H9 (cell line): ENCODE data around the gene HLA-DRA. TPM values are rescaled to one million over a fixed set of nuclear protein-coding genes. Genes with fewer than 3 reads are reported as not detected.

Experiments
- DNase-seq: peaks from one replicate; pipeline ENCODE4 v3.0.0-alpha.2; 2017
- H2AFZ ChIP-seq: one replicate; pipeline ENCODE4 v1.6.1; 2013; ENCODE audit warnings: mild to moderate bottlenecking, low read length, control low read depth, moderate library complexity
- H2AK5ac ChIP-seq: 2 replicates; pipeline ENCODE4 v1.6.1; 2013; ENCODE audit warnings: low read length, control low read depth, mixed read lengths; ENCODE audit not compliant: insufficient read length
- H2BK120ac ChIP-seq: one replicate; pipeline ENCODE4 v1.6.1; 2013; ENCODE audit warnings: low read depth, mild to moderate bottlenecking, low read length, control low read depth, inconsistent platforms; ENCODE audit not compliant: poor library complexity, severe bottlenecking
- H2BK12ac ChIP-seq: 2 replicates; pipeline ENCODE4 v1.6.1; 2013; ENCODE audit warnings: low read length, control low read depth, mixed read lengths, low read depth; ENCODE audit not compliant: insufficient read length
- H2BK15ac ChIP-seq: 2 replicates; pipeline ENCODE4 v1.6.1; 2013; ENCODE audit warnings: low read depth, low read length, control low read depth
- H2BK20ac ChIP-seq: one replicate; pipeline ENCODE4 v1.6.1; 2013; ENCODE audit warnings: low read depth, mild to moderate bottlenecking, low read length, control low read depth, inconsistent platforms; ENCODE audit not compliant: poor library complexity, severe bottlenecking
- H2BK5ac ChIP-seq: 2 replicates; pipeline ENCODE4 v1.6.1; 2013; ENCODE audit warnings: low read length, control low read depth, mixed read lengths; ENCODE audit not compliant: insufficient read length
- H3K14ac ChIP-seq: 2 replicates; pipeline ENCODE4 v1.6.1; 2013; ENCODE audit warnings: low read length, control low read depth; ENCODE audit not compliant: insufficient read depth
- H3K18ac ChIP-seq: 2 replicates; pipeline ENCODE4 v1.6.1; 2013; ENCODE audit warnings: low read depth, mild to moderate bottlenecking, mixed read lengths, low read length, control low read depth; ENCODE audit not compliant: insufficient read length
- H3K23ac ChIP-seq: 2 replicates; pipeline ENCODE4 v1.6.1; 2013; ENCODE audit warnings: low read length, control low read depth, mixed read lengths, low read depth; ENCODE audit not compliant: insufficient read length
- H3K23me2 ChIP-seq: 2 replicates; pipeline ENCODE4 v1.6.1; 2013; ENCODE audit warnings: low read depth, mild to moderate bottlenecking, mixed read lengths, low read length, control low read depth; ENCODE audit not compliant: insufficient read length, poor library complexity, severe bottlenecking
- H3K27ac ChIP-seq: 2 replicates; pipeline ENCODE4 v1.5.1; 2013; ENCODE audit warnings: low read length, control low read depth, mixed read lengths, low read depth; ENCODE audit not compliant: insufficient read length
- H3K27me3 ChIP-seq: 2 replicates; pipeline ENCODE4 v1.6.1; 2013; ENCODE audit warnings: low read length, control low read depth, inconsistent platforms; ENCODE audit not compliant: insufficient read depth
- H3K4ac ChIP-seq: 2 replicates; pipeline ENCODE4 v1.6.1; 2013; ENCODE audit warnings: low read depth, mild to moderate bottlenecking, control low read depth, inconsistent platforms, low read length, moderate library complexity
- H3K4me1 ChIP-seq: 2 replicates; pipeline ENCODE4 v1.6.1; 2013; ENCODE audit warnings: low read length, control low read depth, inconsistent platforms; ENCODE audit not compliant: insufficient read depth
- H3K4me2 ChIP-seq: 2 replicates; pipeline ENCODE4 v1.6.1; 2013; ENCODE audit warnings: low read length, control low read depth, mixed read lengths; ENCODE audit not compliant: insufficient read length, insufficient read depth
- H3K56ac ChIP-seq: 2 replicates; pipeline ENCODE4 v1.6.1; 2013; ENCODE audit warnings: low read depth, mild to moderate bottlenecking, mixed read lengths, low read length, control low read depth; ENCODE audit not compliant: insufficient read length
- H3K79me1 ChIP-seq: 2 replicates; pipeline ENCODE4 v1.6.1; 2013; ENCODE audit warnings: low read depth, mild to moderate bottlenecking, moderate library complexity, low read length, control low read depth, inconsistent platforms; ENCODE audit not compliant: insufficient read depth, poor library complexity, severe bottlenecking
- H3K79me2 ChIP-seq: 2 replicates; pipeline ENCODE4 v1.6.1; 2013; ENCODE audit warnings: low read length, control low read depth, inconsistent platforms; ENCODE audit not compliant: insufficient read depth
- H3K9ac ChIP-seq: 2 replicates; pipeline ENCODE4 v1.6.1; 2013; ENCODE audit warnings: low read length, control low read depth, mixed read lengths; ENCODE audit not compliant: insufficient read length; ENCODE audit errors: extremely low read depth
- H3K9me3 ChIP-seq: one replicate; pipeline ENCODE4 v1.6.1; 2013; ENCODE audit warnings: low read depth, low read length, inconsistent platforms; ENCODE audit not compliant: control insufficient read depth
- H3T11ph ChIP-seq: one replicate; pipeline ENCODE4 v1.6.1; 2013; ENCODE audit warnings: mild to moderate bottlenecking, low read length, control low read depth, inconsistent platforms
- H4K20me1 ChIP-seq: one replicate; pipeline ENCODE4 v1.6.1; 2013; ENCODE audit not compliant: control insufficient read depth, insufficient read length, insufficient read depth
- H4K5ac ChIP-seq: 2 replicates; pipeline ENCODE4 v1.6.1; 2013; ENCODE audit warnings: low read depth, mild to moderate bottlenecking, mixed read lengths, low read length, control low read depth; ENCODE audit not compliant: insufficient read length
- H4K8ac ChIP-seq: replicated peaks from 2 replicates; pipeline ENCODE4 v1.6.1; 2013; ENCODE audit warnings: low read length, control low read depth, mixed read lengths, low read depth; ENCODE audit not compliant: insufficient read length
- H4K91ac ChIP-seq: 2 replicates; pipeline ENCODE4 v1.6.1; 2013; ENCODE audit warnings: low read depth, mild to moderate bottlenecking, moderate library complexity, mixed read lengths, low read length, control low read depth; ENCODE audit not compliant: insufficient read length
- H3K27ac Mint-ChIP-seq, 3 experiments: 2 replicates in 2 of 3; 3 replicates in 1 of 3; pipeline ENCODE4 v1.8.0; 2020 to 2021; ENCODE audit warnings: mixed read lengths in 3 of 3, mild to moderate bottlenecking in 1 of 3, moderate library complexity in 1 of 3
- H3K27me3 Mint-ChIP-seq: 2 replicates; pipeline ENCODE4 v1.8.0; 2021; ENCODE audit warnings: low read depth, mild to moderate bottlenecking, moderate library complexity, mixed read lengths
- H3K36me3 Mint-ChIP-seq, 3 experiments: 2 replicates in 2 of 3; 3 replicates in 1 of 3; pipeline ENCODE4 v1.8.0; 2020 to 2021; ENCODE audit warnings: low read depth in 3 of 3, mixed read lengths in 3 of 3; ENCODE audit not compliant: insufficient read depth in 1 of 3
- H3K4me1 Mint-ChIP-seq, 2 experiments: 2 replicates each; pipeline ENCODE4 v1.8.0; 2020; ENCODE audit warnings: mixed read lengths in 2 of 2
- H3K4me3 Mint-ChIP-seq, 2 experiments: 2 replicates in 1 of 2; 3 replicates in 1 of 2; pipeline ENCODE4 v1.8.0; 2020 to 2021; ENCODE audit warnings: mild to moderate bottlenecking in 2 of 2, mixed read lengths in 2 of 2, moderate library complexity in 1 of 2
- H3K9me3 Mint-ChIP-seq, 2 experiments: 2 replicates in 1 of 2; 3 replicates in 1 of 2; pipeline ENCODE4 v1.8.0; 2020; ENCODE audit warnings: mild to moderate bottlenecking in 2 of 2, mixed read lengths in 2 of 2, moderate library complexity in 1 of 2
- CTCF ChIP-seq: fragments of 200-600 bp; sonication (generic); conservative IDR thresholded peaks from 3 replicates; pipeline ENCODE4 v1.8.0; 2021; ENCODE audit warnings: antibody characterized with exemption, mild to moderate bottlenecking
- WGBS: extraction: QIAGEN DNeasy Blood & Tissue Kit; methylation state at CpG from one replicate; pipeline ENCODE4 v1.1.7; 2013; ENCODE audit warnings: missing lambda C conversion rate, low lambda C conversion rate, mixed read lengths; ENCODE audit not compliant: insufficient read length; ENCODE audit errors: extremely low coverage; 5-methylcytosine and 5-hydroxymethylcytosine counted together
- total RNA-seq: library from RNA; stranded (reverse); gene quantifications from 2 replicates; pipeline ENCODE4 v1.2.1, GENCODE V29; 2021

HLA-DRA gene
- total RNA-seq, 1 experiment from 2014 or later = 3.1 TPM

GRCh38 chr6:32424589-32425300 lies 14.9 kb upstream of the HLA-DRA start:
- Histone ChIP-seq H3K9ac (no peak overlapping the region), H3K4me2 (no peak overlapping the region), H2AFZ (no peak overlapping the region), H4K91ac (no peak overlapping the region), H2AK5ac (no peak overlapping the region), H3K4ac (no peak overlapping the region), H4K5ac (no peak overlapping the region), H3K23ac (no peak overlapping the region), H3K79me1 (no peaks in the 10 kb centered on the region), H3K14ac (no peak overlapping the region), H2BK15ac (no peak overlapping the region), H3K4me1 (no peaks in the 10 kb centered on the region), H3K27me3 (no peaks in the 10 kb centered on the region), H3K27ac (no peak overlapping the region), H3K56ac (no peak overlapping the region), H2BK20ac (no peak overlapping the region), H3K23me2 (no peaks in the 10 kb centered on the region), H3K9me3 (no peaks in the 10 kb centered on the region), H4K20me1 (no peaks in the 10 kb centered on the region), H3T11ph (no peak overlapping the region), H3K18ac (no peak overlapping the region), H3K79me2 (no peaks in the 10 kb centered on the region), H2BK12ac (no peak overlapping the region), H2BK5ac (no peak overlapping the region), H2BK120ac (no peak overlapping the region), H4K8ac (no peak overlapping the region)
- Mint-ChIP-seq H3K4me3 (no peak overlapping the region), H3K4me1 (peaks cover 0 to 2% of the 10 kb centered on the region in 2 experiments; a peak in 1 of 4 replicates), H3K9me3 (no peaks in the 10 kb centered on the region), H3K36me3 (no peaks in the 10 kb centered on the region), H3K27ac (no peak overlapping the region), H3K27me3 (no peaks in the 10 kb centered on the region; the same call in 1 of the 2 replicates)
- WGBS = no CpG with 5 or more reads among the region's 3 CpGs
- DNase-seq = no peak
- TF ChIP-seq CTCF = no peak
